ENCODE measurements around the gene COX7A1. TPM values are rescaled to one million over a fixed set of nuclear protein-coding genes. Genes with fewer than 3 reads are reported as not detected.

COX7A1 gene
- total RNA-seq, 5 donors from 2014 or later (not counting 1 experiment from before 2014, with no cell fraction given), result not detected

DNA sequence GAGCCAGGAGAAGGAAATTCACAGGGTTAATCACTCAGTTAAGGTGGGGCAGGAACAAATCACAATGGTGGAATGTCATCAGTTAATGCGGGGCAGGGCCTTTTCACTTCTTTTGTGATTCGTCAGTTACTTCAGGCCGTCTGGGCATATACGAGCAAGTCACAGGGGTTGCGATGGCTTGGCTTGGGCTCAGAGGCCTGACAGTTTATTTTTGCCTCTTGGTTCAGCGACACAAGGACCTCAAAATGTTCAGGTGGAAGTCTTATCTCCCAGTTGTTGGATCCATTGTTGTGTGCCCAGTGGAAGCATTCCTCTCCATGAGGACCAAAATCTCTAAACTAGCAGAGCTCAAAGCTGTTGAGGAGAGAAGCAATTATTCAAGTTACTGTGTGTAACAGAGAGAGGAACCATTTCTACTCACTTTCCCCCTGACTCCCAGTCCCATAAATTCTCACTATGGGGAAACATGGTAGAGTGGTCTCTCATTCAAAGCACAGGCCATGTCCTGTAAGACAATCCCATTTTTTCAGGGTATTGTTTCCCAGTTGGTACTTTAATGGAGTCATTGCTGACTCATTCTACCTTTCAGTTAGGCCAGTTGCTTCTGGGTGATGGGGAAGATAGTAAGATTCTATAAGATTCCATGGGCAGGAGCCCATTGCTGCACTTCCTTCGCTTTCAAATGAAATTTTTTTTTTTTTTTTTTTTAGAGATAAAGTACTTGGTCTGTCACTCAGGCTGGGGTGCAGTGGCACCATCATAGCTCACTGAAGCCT, 8.8 kb upstream of the COX7A1 start:
- CTCF ChIA-PET, result interaction anchor here in 1 of 2 donors (0.6 kb wide), 1 partner anchor 33 kb away, joined by 3 read pairs; no protein-coding TSS in a partner anchor
- H3K4me3 Mint-ChIP-seq, result no peak overlapping the region
- H3K27ac ChIP-seq (ENCODE audit: low read length), result no peak overlapping the region
- H3K27me3 Mint-ChIP-seq, result no peaks in the 10 kb centered on the region
- ATAC-seq (replicated peaks in 1 of 4) (no peak), DNase-seq (no peak)
- POLR2A ChIA-PET, result no interaction called here
- no peaks in the 10 kb centered on the region for H3K36me3 ChIP-seq (ENCODE audit: control insufficient read depth in 2 of 2, extremely low read depth in 1 of 2, insufficient read depth in 1 of 2, low read length in 1 of 2)
- H3K9me3 ChIP-seq, result no peaks in the 10 kb centered on the region
- no peaks in the 10 kb centered on the region for H3K36me3 Mint-ChIP-seq
- no peaks in the 10 kb centered on the region for H3K9me3 Mint-ChIP-seq
- 95% methylated on average over 6 of the region's 7 CpGs for WGBS (ENCODE audit: insufficient coverage)
- H3K27me3 ChIP-seq (replicated peaks in 1 of 2; ENCODE audit: control insufficient read depth in 2 of 2, extremely low read depth in 1 of 2, insufficient read depth in 2 of 2, low read length in 1 of 2), result no peaks in the 10 kb centered on the region
- no peak overlapping the region for H3K4me3 ChIP-seq (ENCODE audit: control insufficient read depth in 1 of 2, extremely low read depth in 1 of 2, low read length in 1 of 2)
- H3K4me1 Mint-ChIP-seq, result no peaks in the 10 kb centered on the region
- no peaks in the 10 kb centered on the region for H3K4me1 ChIP-seq (ENCODE audit: control insufficient read depth in 1 of 2, extremely low read depth in 1 of 2, insufficient read depth in 2 of 2, low read length in 2 of 2)
- no peak overlapping the region for H3K27ac Mint-ChIP-seq

DNA sequence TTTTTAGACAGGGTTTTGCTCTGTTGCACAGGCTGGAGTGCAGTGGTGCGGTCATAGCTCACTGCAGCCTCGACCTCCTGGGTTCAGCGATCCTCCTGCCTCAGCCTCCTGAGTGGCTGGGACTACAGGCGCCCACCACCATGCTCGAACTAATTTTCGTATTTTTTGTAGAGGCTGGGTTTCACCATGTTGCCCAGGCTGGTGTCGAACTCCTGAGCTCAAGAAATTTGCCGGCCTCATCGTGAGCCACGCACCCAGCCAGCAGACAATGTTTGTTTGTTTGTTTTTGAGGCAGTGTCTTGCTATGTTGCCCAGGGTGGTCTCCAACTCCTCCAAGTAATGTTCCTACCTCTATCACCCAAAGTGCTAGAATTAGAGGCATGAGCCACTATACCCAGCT, 879 bp upstream of the COX7A1 start:
- H3K4me3 Mint-ChIP-seq, result no peak overlapping the region
- no peaks in the 10 kb centered on the region for H3K4me1 ChIP-seq (ENCODE audit: control insufficient read depth in 1 of 2, extremely low read depth in 1 of 2, insufficient read depth in 2 of 2, low read length in 2 of 2)
- no peak for ATAC-seq (replicated peaks in 1 of 4)
- no peak overlapping the region for H3K27ac Mint-ChIP-seq
- ChIA-PET POLR2A (interaction anchor here in 1 of 2 donors (0.7 kb wide), 1 partner anchor 99 kb away, joined by 3 read pairs; the partner anchor contains the start of gene THAP8), CTCF (interaction anchor here in 1 of 2 donors (0.8 kb wide), 1 partner anchor 206 kb away, joined by 4 read pairs; no protein-coding TSS in a partner anchor)
- no peaks in the 10 kb centered on the region for H3K27me3 Mint-ChIP-seq
- DNase-seq, result no peak
- H3K9me3 ChIP-seq, result no peaks in the 10 kb centered on the region
- H3K27me3 ChIP-seq (replicated peaks in 1 of 2; ENCODE audit: control insufficient read depth in 2 of 2, extremely low read depth in 1 of 2, insufficient read depth in 2 of 2, low read length in 1 of 2), result no peaks in the 10 kb centered on the region
- H3K9me3 Mint-ChIP-seq, result no peaks in the 10 kb centered on the region
- peaks cover 0 to 30% of the 10 kb centered on the region in 2 donors for H3K36me3 ChIP-seq (ENCODE audit: control insufficient read depth in 2 of 2, extremely low read depth in 1 of 2, insufficient read depth in 1 of 2, low read length in 1 of 2)
- no peak overlapping the region for H3K27ac ChIP-seq (ENCODE audit: low read length)
- no peak overlapping the region for H3K4me3 ChIP-seq (ENCODE audit: control insufficient read depth in 1 of 2, extremely low read depth in 1 of 2, low read length in 1 of 2)
- H3K36me3 Mint-ChIP-seq, result peaks cover 25% of the 10 kb centered on the region
- 96% methylated on average over 5 of the region's 10 CpGs for WGBS (ENCODE audit: insufficient coverage)
- peaks cover 0 to 3% (median 0%) of the 10 kb centered on the region in 3 donors for H3K4me1 Mint-ChIP-seq

DNA sequence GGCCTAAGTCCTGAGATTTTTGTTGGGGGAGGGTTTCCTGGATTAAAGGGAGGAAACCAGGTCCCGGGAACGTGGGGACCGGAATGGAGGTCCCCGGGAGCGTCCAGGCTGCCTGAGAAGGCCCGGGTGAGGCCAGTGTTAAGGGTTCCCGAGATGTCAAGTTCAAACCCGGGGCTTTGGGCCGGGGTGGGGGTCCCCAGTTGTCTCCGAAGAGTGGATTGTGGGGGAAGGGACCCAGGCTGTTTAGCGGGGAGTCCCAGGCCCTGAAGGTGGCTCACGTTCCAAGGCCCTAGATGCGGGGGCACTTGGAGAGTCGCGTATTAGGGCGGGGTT, 262 bp downstream of the COX7A1 start:
- Mint-ChIP-seq H3K27ac (no peak overlapping the region), H3K27me3 (no peaks in the 10 kb centered on the region), H3K9me3 (no peaks in the 10 kb centered on the region), H3K4me1 (peaks cover 0 to 3% (median 0%) of the 10 kb centered on the region in 3 donors), H3K4me3 (no peak overlapping the region), H3K36me3 (peaks cover 28% of the 10 kb centered on the region)
- Histone ChIP-seq H3K36me3 (ENCODE audit: control insufficient read depth in 2 of 2, extremely low read depth in 1 of 2, insufficient read depth in 1 of 2, low read length in 1 of 2) (peaks cover 6 to 39% of the 10 kb centered on the region in 2 donors), H3K4me1 (ENCODE audit: control insufficient read depth in 1 of 2, extremely low read depth in 1 of 2, insufficient read depth in 2 of 2, low read length in 2 of 2) (no peaks in the 10 kb centered on the region), H3K9me3 (no peaks in the 10 kb centered on the region), H3K27me3 (replicated peaks in 1 of 2; ENCODE audit: control insufficient read depth in 2 of 2, extremely low read depth in 1 of 2, insufficient read depth in 2 of 2, low read length in 1 of 2) (no peaks in the 10 kb centered on the region), H3K27ac (ENCODE audit: low read length) (no peak overlapping the region), H3K4me3 (ENCODE audit: control insufficient read depth in 1 of 2, extremely low read depth in 1 of 2, low read length in 1 of 2) (no peak overlapping the region)
- WGBS (ENCODE audit: insufficient coverage), result 94% methylated on average over 15 of the region's 16 CpGs
- ATAC-seq (replicated peaks in 1 of 4) (no peak), DNase-seq (no peak)
- POLR2A ChIA-PET, result no interaction called here
- CTCF ChIA-PET, result no interaction called here

DNA sequence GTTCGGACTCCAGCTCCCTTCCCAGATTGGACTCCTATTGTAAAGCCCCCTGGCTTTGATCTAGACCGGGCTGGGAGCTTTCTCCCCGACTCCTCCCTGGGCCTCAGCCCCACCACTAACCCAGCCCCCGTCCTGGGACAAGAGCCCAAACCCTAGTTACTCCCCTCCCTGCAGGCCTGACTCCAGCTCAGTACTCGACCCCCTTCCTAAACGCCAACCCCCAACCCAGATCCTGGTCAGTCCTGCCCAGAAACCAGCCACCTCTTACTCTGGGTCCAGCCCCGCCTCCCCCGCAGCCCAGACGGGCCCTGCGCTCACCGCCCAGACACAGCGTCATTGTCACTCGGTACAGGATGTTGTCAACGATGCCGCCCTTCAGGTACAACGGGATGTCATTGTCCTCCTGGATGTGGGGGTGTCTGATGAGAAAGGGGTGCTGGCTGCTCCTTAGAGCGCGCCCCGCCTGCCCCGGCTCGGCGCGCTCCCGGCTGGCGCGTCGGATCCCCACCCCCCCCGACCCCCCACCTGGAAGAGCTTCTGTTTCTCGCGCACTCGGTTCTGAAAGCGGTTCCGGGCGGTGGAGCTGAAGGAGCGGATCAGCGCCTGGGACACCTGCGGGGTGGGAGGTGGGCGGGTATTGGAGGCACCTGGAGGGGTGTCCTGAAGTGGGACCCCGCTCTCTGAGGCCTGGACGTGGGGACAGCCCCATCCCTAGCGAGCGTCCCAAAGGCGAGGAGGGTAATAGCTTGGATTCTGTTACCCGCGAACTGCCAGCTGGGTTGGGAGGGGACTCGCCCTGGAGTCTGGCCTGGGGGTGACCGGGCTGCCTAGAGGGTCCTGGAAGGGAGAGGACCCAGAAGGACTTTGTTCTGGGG, 866 bp downstream of the COX7A1 start:
- Histone ChIP-seq H3K4me3 (ENCODE audit: control insufficient read depth in 1 of 2, extremely low read depth in 1 of 2, low read length in 1 of 2) (no peak overlapping the region), H3K9me3 (no peaks in the 10 kb centered on the region), H3K4me1 (ENCODE audit: control insufficient read depth in 1 of 2, extremely low read depth in 1 of 2, insufficient read depth in 2 of 2, low read length in 2 of 2) (no peaks in the 10 kb centered on the region), H3K27ac (ENCODE audit: low read length) (no peak overlapping the region), H3K27me3 (replicated peaks in 1 of 2; ENCODE audit: control insufficient read depth in 2 of 2, extremely low read depth in 1 of 2, insufficient read depth in 2 of 2, low read length in 1 of 2) (no peaks in the 10 kb centered on the region), H3K36me3 (ENCODE audit: control insufficient read depth in 2 of 2, extremely low read depth in 1 of 2, insufficient read depth in 1 of 2, low read length in 1 of 2) (peaks cover 12 to 46% of the 10 kb centered on the region in 2 donors)
- 97% methylated on average over 16 of the region's 47 CpGs for whole genome bisulfite sequencing (ENCODE audit: insufficient coverage)
- DNase-seq (no peak), ATAC-seq (replicated peaks in 1 of 4) (no peak)
- POLR2A ChIA-PET, result interaction anchor here in 1 of 2 donors (0.6 kb wide), 1 partner anchor 68 kb away, joined by 3 read pairs; no protein-coding TSS in a partner anchor
- H3K4me3 Mint-ChIP-seq, result no peak overlapping the region
- peaks cover 0 to 3% (median 0%) of the 10 kb centered on the region in 3 donors for H3K4me1 Mint-ChIP-seq
- H3K9me3 Mint-ChIP-seq, result no peaks in the 10 kb centered on the region
- no peak overlapping the region for H3K27ac Mint-ChIP-seq
- no peaks in the 10 kb centered on the region for H3K27me3 Mint-ChIP-seq
- CTCF ChIA-PET, result interaction anchor here in 1 of 2 donors (0.6 kb wide), 1 partner anchor 189 kb away, joined by 7 read pairs; no protein-coding TSS in a partner anchor
- peaks cover 32% of the 10 kb centered on the region for H3K36me3 Mint-ChIP-seq

DNA sequence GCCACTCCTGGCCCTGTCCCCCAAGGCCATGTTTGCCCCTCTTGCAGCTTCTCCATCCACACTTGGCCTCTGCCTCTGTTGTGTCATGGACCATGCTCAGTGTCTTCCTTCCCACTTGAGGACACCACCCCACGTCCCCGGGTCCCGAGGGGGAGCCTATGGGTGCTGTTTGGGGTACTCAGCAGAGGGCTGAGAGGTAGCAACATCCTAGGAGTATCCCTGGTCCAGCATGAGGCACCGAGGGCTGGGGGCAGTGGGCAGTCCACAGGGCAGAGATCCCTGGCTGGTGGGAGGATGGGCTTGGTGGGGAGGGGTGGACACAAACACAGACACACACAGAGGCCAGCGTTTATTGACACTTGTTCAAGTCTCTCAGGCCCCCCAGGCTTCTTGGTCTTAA, 1.7 kb downstream of the COX7A1 start:
- H3K9me3 ChIP-seq, result no peaks in the 10 kb centered on the region
- H3K36me3 Mint-ChIP-seq, result peaks cover 40% of the 10 kb centered on the region
- no peak overlapping the region for H3K4me3 Mint-ChIP-seq
- ATAC-seq (replicated peaks in 1 of 4) (no peak), DNase-seq (no peak)
- no peaks in the 10 kb centered on the region for H3K27me3 Mint-ChIP-seq
- WGBS (ENCODE audit: insufficient coverage), result 100% methylated on average over 1 of the region's 5 CpGs
- CTCF ChIA-PET, result interaction anchor here in 1 of 2 donors (0.5 kb wide), 1 partner anchor 47 kb away, joined by 3 read pairs; no protein-coding TSS in a partner anchor
- H3K36me3 ChIP-seq (ENCODE audit: control insufficient read depth in 2 of 2, extremely low read depth in 1 of 2, insufficient read depth in 1 of 2, low read length in 1 of 2), result peaks cover 12 to 53% of the 10 kb centered on the region in 2 donors
- H3K4me1 ChIP-seq (ENCODE audit: control insufficient read depth in 1 of 2, extremely low read depth in 1 of 2, insufficient read depth in 2 of 2, low read length in 2 of 2), result no peaks in the 10 kb centered on the region
- H3K27me3 ChIP-seq (replicated peaks in 1 of 2; ENCODE audit: control insufficient read depth in 2 of 2, extremely low read depth in 1 of 2, insufficient read depth in 2 of 2, low read length in 1 of 2), result no peaks in the 10 kb centered on the region
- no peak overlapping the region for H3K27ac Mint-ChIP-seq
- H3K27ac ChIP-seq (ENCODE audit: low read length), result no peak overlapping the region
- H3K4me1 Mint-ChIP-seq, result peaks cover 0 to 3% (median 0%) of the 10 kb centered on the region in 3 donors
- POLR2A ChIA-PET, result interaction anchor here in 1 of 2 donors (0.6 kb wide), 1 partner anchor 67 kb away, joined by 3 read pairs; no protein-coding TSS in a partner anchor
- H3K9me3 Mint-ChIP-seq, result no peaks in the 10 kb centered on the region
- H3K4me3 ChIP-seq (ENCODE audit: control insufficient read depth in 1 of 2, extremely low read depth in 1 of 2, low read length in 1 of 2), result no peak overlapping the region

DNA sequence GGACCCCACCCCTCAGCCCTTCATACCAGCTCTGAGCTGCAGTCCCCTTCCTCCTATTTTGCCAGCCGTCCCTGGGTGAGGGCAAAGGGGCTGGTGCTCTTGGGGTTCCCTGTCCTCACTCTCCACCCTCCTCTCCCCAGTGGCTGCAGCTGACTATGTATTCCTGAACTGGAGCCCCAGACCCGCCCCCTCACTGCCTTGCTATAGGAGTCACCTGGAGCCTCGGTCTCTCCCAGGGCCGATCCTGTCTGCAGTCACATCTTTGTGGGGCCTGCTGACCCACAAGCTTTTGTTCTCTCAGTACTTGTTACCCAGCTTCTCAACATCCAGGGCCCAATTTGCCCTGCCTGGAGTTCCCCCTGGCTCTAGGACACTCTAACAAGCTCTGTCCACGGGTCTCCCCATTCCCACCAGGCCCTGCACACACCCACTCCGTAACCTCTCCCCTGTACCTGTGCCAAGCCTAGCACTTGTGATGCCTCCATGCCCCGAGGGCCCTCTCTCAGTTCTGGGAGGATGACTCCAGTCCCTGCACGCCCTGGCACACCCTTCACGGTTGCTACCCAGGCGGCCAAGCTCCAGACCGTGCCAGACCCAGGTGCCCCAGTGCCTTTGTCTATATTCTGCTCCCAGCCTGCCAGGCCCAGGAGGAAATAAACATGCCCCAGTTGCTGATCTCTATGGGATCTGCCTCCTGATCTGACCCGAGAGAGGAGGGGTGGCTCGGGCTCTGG, 2.4 kb downstream of the COX7A1 start:
- Mint-ChIP-seq H3K36me3 (peaks cover 41% of the 10 kb centered on the region), H3K4me1 (peaks cover 0 to 3% (median 0%) of the 10 kb centered on the region in 3 donors), H3K4me3 (no peak overlapping the region), H3K27me3 (no peaks in the 10 kb centered on the region), H3K27ac (no peak overlapping the region), H3K9me3 (no peaks in the 10 kb centered on the region)
- no peaks in the 10 kb centered on the region for H3K27me3 ChIP-seq (replicated peaks in 1 of 2; ENCODE audit: control insufficient read depth in 2 of 2, extremely low read depth in 1 of 2, insufficient read depth in 2 of 2, low read length in 1 of 2)
- H3K36me3 ChIP-seq (ENCODE audit: control insufficient read depth in 2 of 2, extremely low read depth in 1 of 2, insufficient read depth in 1 of 2, low read length in 1 of 2), result peaks cover 12 to 61% of the 10 kb centered on the region in 2 donors
- 96% methylated on average over 7 of the region's 13 CpGs for WGBS (ENCODE audit: insufficient coverage)
- H3K27ac ChIP-seq (ENCODE audit: low read length), result no peak overlapping the region
- ChIA-PET POLR2A (no interaction called here), CTCF (interaction anchor here in 1 of 2 donors (0.5 to 0.6 kb wide), 2 partner anchors 47 to 75 kb away, joined by 3 read pairs; no protein-coding TSS in a partner anchor)
- H3K4me3 ChIP-seq (ENCODE audit: control insufficient read depth in 1 of 2, extremely low read depth in 1 of 2, low read length in 1 of 2), result no peak overlapping the region
- no peaks in the 10 kb centered on the region for H3K4me1 ChIP-seq (ENCODE audit: control insufficient read depth in 1 of 2, extremely low read depth in 1 of 2, insufficient read depth in 2 of 2, low read length in 2 of 2)
- no peak for DNase-seq
- H3K9me3 ChIP-seq, result no peaks in the 10 kb centered on the region
- no peak for ATAC-seq (replicated peaks in 1 of 4)
